SU-DHL-6 (cell line): Measurements from ENCODE around the gene ERBB2.
"Not testable (repeated sequence)": the region's sequence is repeated elsewhere in the genome, so short reads cannot be mapped to it uniquely, and the experiment has no call there.

Experiments used
- H2AFZ ChIP-seq: fragments of 200-600 bp; sonication (generic); 2 replicates; pipeline ENCODE4 v1.6.1; 2014; ENCODE audit warnings: low read depth, mild to moderate bottlenecking, moderate library complexity, mixed read lengths, antibody characterized with exemption, low read length; ENCODE audit not compliant: severe bottlenecking
- H3F3A ChIP-seq: fragments of 200-600 bp; shearing (Covaris generic); 2 replicates; pipeline ENCODE4 v1.6.0; 2016; ENCODE audit warnings: antibody characterized with exemption, mild to moderate bottlenecking; ENCODE audit not compliant: insufficient read depth
- H3K27ac ChIP-seq: fragments of 200-600 bp; sonication (generic); 2 replicates; pipeline ENCODE4 v1.5.1; 2016; ENCODE audit warnings: low read depth, mild to moderate bottlenecking, low read length, moderate library complexity, mixed read lengths
- H3K27me3 ChIP-seq: fragments of 200-600 bp; sonication (generic), shearing (Covaris generic); 2 replicates; pipeline ENCODE4 v1.6.0; 2014; ENCODE audit warnings: mild to moderate bottlenecking, low read length
- H3K36me3 ChIP-seq: fragments of 200-600 bp; sonication (generic); 2 replicates; pipeline ENCODE4 v1.6.1; 2014; ENCODE audit warnings: mild to moderate bottlenecking, low read length, mixed read lengths
- H3K4me2 ChIP-seq: fragments of 300-600, 200-600 bp; shearing (Covaris generic), sonication (generic); 2 replicates; pipeline ENCODE4 v1.6.0; 2014; ENCODE audit warnings: low read length, low read depth, mild to moderate bottlenecking; ENCODE audit not compliant: poor library complexity, severe bottlenecking
- H3K4me3 ChIP-seq: fragments of 200-600 bp; sonication (generic); 2 replicates; pipeline ENCODE4 v1.5.1; 2014; ENCODE audit warnings: antibody characterized with exemption, low read length, mild to moderate bottlenecking, mixed read lengths; ENCODE audit not compliant: insufficient read depth, poor library complexity, severe bottlenecking
- H3K79me2 ChIP-seq: fragments of 200-600 bp; sonication (generic); 2 replicates; pipeline ENCODE4 v1.6.1; 2014; ENCODE audit warnings: mild to moderate bottlenecking, low read length, moderate library complexity; ENCODE audit not compliant: insufficient read depth
- H3K9ac ChIP-seq: fragments of 200-600 bp; sonication (generic); 2 replicates; pipeline ENCODE4 v1.7.0; 2014; ENCODE audit warnings: mild to moderate bottlenecking, low read length
- H3K9me2 ChIP-seq: fragments of 200-600 bp; sonication (generic); replicated peaks from 2 replicates; pipeline ENCODE4 v1.6.1; 2014; ENCODE audit warnings: low read length; ENCODE audit not compliant: insufficient read depth
- H3K9me3 ChIP-seq: fragments of 200-600 bp; sonication (generic); 2 replicates; pipeline ENCODE4 v1.6.1; 2014; ENCODE audit warnings: low read length, mixed read lengths; ENCODE audit not compliant: insufficient read depth
- H4K20me1 ChIP-seq: fragments of 200-600 bp; sonication (generic); 2 replicates; pipeline ENCODE4 v1.6.1; 2014; ENCODE audit warnings: low read depth, mild to moderate bottlenecking, antibody characterized with exemption, low read length, moderate library complexity, mixed read lengths
- EZH2phosphoT487 ChIP-seq: fragments of 200-600 bp; sonication (generic), shearing (Covaris generic); conservative IDR thresholded peaks from 2 replicates; pipeline ENCODE4 v1.6.1; 2018; ENCODE audit warnings: mild to moderate bottlenecking, antibody characterized with exemption, low read length, moderate library complexity, mixed read lengths
- TF ChIP-seq, protein P1 (sequence below): fragments of 200-600 bp; sonication (generic); IDR thresholded peaks from one replicate; pipeline ENCODE4 v1.5.1; 2017; ENCODE audit warnings: antibody characterized with exemption, mild to moderate bottlenecking, low read length, moderate library complexity; ENCODE audit not compliant: insufficient read depth, poor library complexity, severe bottlenecking

Gene ERBB2

DNA sequence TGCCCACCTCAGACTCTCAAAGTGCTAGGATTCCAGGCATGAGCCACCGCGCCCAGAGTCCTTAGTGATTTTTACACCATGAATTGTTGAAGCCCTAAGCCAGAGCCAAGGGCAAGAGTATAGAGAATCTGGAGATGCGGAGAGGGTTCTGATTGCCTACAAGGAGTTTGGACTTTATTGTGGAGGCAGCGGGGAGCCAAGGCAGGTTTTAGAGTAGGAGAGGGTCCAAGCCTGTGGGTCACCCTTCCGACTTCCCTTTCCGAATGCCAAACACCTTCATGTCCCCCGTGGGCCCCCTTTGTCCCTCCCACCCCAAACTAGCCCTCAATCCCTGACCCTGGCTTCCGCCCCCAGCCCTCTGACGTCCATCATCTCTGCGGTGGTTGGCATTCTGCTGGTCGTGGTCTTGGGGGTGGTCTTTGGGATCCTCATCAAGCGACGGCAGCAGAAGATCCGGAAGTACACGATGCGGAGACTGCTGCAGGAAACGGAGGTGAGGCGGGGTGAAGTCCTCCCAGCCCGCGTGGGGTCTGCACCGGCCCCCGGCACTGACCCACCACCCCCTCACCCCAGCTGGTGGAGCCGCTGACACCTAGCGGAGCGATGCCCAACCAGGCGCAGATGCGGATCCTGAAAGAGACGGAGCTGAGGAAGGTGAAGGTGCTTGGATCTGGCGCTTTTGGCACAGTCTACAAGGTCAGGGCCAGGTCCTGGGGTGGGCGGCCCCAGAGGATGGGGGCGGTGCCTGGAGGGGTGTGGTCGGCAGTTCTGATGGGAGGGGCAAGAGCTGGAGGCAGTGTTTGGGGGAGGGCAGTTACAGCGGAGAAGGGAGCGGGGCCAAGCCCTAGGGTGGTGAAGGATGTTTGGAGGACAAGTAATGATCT, 23.3 kb downstream of the ERBB2 start:
- Histone ChIP-seq H3K9me2 (no peaks in the 10 kb centered on the region), H3K9ac (no peak overlapping the region), H3K36me3 (no peaks in the 10 kb centered on the region), H4K20me1 (no peaks in the 10 kb centered on the region), H3K4me2 (no peak overlapping the region), H2AFZ (no peak overlapping the region), H3K9me3 (no peaks in the 10 kb centered on the region), H3K27me3 (no peaks in the 10 kb centered on the region), H3K79me2 (no peaks in the 10 kb centered on the region), H3K4me3 (no peak overlapping the region), H3F3A (no peaks in the 10 kb centered on the region), H3K27ac (no peak overlapping the region)
- TF ChIP-seq, protein P1, sequence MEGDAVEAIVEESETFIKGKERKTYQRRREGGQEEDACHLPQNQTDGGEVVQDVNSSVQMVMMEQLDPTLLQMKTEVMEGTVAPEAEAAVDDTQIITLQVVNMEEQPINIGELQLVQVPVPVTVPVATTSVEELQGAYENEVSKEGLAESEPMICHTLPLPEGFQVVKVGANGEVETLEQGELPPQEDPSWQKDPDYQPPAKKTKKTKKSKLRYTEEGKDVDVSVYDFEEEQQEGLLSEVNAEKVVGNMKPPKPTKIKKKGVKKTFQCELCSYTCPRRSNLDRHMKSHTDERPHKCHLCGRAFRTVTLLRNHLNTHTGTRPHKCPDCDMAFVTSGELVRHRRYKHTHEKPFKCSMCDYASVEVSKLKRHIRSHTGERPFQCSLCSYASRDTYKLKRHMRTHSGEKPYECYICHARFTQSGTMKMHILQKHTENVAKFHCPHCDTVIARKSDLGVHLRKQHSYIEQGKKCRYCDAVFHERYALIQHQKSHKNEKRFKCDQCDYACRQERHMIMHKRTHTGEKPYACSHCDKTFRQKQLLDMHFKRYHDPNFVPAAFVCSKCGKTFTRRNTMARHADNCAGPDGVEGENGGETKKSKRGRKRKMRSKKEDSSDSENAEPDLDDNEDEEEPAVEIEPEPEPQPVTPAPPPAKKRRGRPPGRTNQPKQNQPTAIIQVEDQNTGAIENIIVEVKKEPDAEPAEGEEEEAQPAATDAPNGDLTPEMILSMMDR = no peak
- no peak for TF ChIP-seq EZH2phosphoT487

DNA sequence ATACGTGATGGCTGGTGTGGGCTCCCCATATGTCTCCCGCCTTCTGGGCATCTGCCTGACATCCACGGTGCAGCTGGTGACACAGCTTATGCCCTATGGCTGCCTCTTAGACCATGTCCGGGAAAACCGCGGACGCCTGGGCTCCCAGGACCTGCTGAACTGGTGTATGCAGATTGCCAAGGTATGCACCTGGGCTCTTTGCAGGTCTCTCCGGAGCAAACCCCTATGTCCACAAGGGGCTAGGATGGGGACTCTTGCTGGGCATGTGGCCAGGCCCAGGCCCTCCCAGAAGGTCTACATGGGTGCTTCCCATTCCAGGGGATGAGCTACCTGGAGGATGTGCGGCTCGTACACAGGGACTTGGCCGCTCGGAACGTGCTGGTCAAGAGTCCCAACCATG, 24.9 kb downstream of the ERBB2 start:
- Histone ChIP-seq H3K9me2 (no peaks in the 10 kb centered on the region), H3K4me3 (no peak overlapping the region), H3K36me3 (no peaks in the 10 kb centered on the region), H3K9ac (no peak overlapping the region), H3K27me3 (no peaks in the 10 kb centered on the region), H3K27ac (no peak overlapping the region), H3K9me3 (no peaks in the 10 kb centered on the region), H3K79me2 (peaks cover 7% of the 10 kb centered on the region; the same call in 1 of the 2 replicates), H3F3A (no peaks in the 10 kb centered on the region), H4K20me1 (no peaks in the 10 kb centered on the region), H2AFZ (no peak overlapping the region), H3K4me2 (no peak overlapping the region)
- no peak for TF ChIP-seq EZH2phosphoT487
- TF ChIP-seq, protein P1 = no peak

DNA sequence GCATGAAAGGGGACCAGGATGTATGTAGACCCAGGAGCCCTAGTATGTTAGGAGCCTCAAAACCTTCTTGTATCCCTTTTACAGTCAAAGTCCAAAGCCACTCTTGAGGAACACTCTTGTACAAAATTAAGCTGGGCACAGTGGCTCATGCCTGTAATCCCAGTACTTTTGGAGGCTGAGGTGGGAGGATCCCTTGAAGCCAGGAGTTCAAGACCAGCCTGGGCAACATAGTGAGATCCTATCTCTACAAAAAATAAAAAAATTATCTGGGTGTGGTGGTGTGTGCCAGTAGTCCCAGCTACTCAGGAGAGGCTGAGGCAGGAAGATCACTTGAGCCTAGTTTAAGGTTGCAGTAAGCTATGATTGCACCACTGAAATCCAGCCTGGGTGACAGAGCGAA, 26.1 kb downstream of the ERBB2 start:
- not testable (repeated sequence) for H3K9me3 ChIP-seq, H3F3A ChIP-seq, H3K9ac ChIP-seq, H3K9me2 ChIP-seq, H4K20me1 ChIP-seq, H3K36me3 ChIP-seq, H2AFZ ChIP-seq, H3K4me3 ChIP-seq, H3K27ac ChIP-seq, H3K4me2 ChIP-seq, H3K27me3 ChIP-seq
- peaks cover 11% of the 10 kb centered on the region; the same call in 1 of the 2 replicates for H3K79me2 ChIP-seq

- TF ChIP-seq, protein P1 = no peak
- H3K36me3 ChIP-seq = no peaks in the 10 kb centered on the region
Measured at GRCh38 chr17:39726617-39727016, 26.8 kb downstream of the ERBB2 start.

More at GRCh38 chr17:39726617-39727016, 26.8 kb downstream of the ERBB2 start:
- Histone ChIP-seq H3K9ac (no peak overlapping the region), H4K20me1 (no peaks in the 10 kb centered on the region), H3K27me3 (no peaks in the 10 kb centered on the region), H2AFZ (no peak overlapping the region), H3K4me2 (no peak overlapping the region), H3K9me3 (no peaks in the 10 kb centered on the region), H3K9me2 (no peaks in the 10 kb centered on the region), H3F3A (no peaks in the 10 kb centered on the region), H3K4me3 (no peak overlapping the region), H3K79me2 (peaks cover 11% of the 10 kb centered on the region; the same call in 1 of the 2 replicates), H3K27ac (no peak overlapping the region)
